IMR-90 (cell line): ENCODE results near the gene ZNF618.

Source experiments
- CEBPB ChIP-seq: IDR thresholded peaks from 2 replicates; pipeline ENCODE4 v1.6.1; 2012; ENCODE audit warnings: low read depth, low read length, improper control_type of control experiment
- CHD1 ChIP-seq: IDR thresholded peaks from 2 replicates; pipeline ENCODE4 v1.6.1; 2012; ENCODE audit warnings: low read depth, low read length, improper control_type of control experiment
- CTCF ChIP-seq: conservative IDR thresholded peaks from 2 replicates; pipeline ENCODE4 v1.5.1; 2012; ENCODE audit warnings: mild to moderate bottlenecking, low read depth, low read length, improper control_type of control experiment
- ELK1 ChIP-seq: fragments of 150-350 bp; IDR thresholded peaks from 2 replicates; pipeline ENCODE4 v1.6.1; 2016; ENCODE audit warnings: low read depth, mild to moderate bottlenecking, low read length, moderate library complexity, borderline replicate concordance
- FOS ChIP-seq: fragments of 150-350 bp; IDR thresholded peaks from 2 replicates; pipeline ENCODE4 v1.6.1; 2016; ENCODE audit warnings: low read depth, low read length
- MAFK ChIP-seq: IDR thresholded peaks from 2 replicates; pipeline ENCODE4 v1.6.1; 2012; ENCODE audit warnings: low read depth, low read length, improper control_type of control experiment
- MXI1 ChIP-seq: IDR thresholded peaks from 2 replicates; pipeline ENCODE4 v1.6.1; 2012; ENCODE audit warnings: low read depth, mild to moderate bottlenecking, low read length, moderate library complexity, borderline replicate concordance
- POLR2A ChIP-seq: IDR thresholded peaks from 2 replicates; pipeline ENCODE4 v1.6.1; 2012; ENCODE audit warnings: mild to moderate bottlenecking, low read depth, low read length
- RAD21 ChIP-seq: IDR thresholded peaks from 2 replicates; pipeline ENCODE4 v1.6.1; 2012; ENCODE audit warnings: low read length, improper control_type of control experiment
- RCOR1 ChIP-seq: IDR thresholded peaks from 2 replicates; pipeline ENCODE4 v1.6.1; 2012; ENCODE audit warnings: mild to moderate bottlenecking, low read length, improper control_type of control experiment; ENCODE audit not compliant: insufficient replicate concordance
- RFX5 ChIP-seq: IDR thresholded peaks from 2 replicates; pipeline ENCODE4 v1.8.0; 2012; ENCODE audit warnings: low read depth, mild to moderate bottlenecking, low read length, moderate library complexity
- SMC3 ChIP-seq: fragments of 150-350 bp; IDR thresholded peaks from 2 replicates; pipeline ENCODE4 v1.6.1; 2016; ENCODE audit warnings: low read depth, mild to moderate bottlenecking, antibody characterized with exemption, low read length, moderate library complexity
- TF ChIP-seq, protein P1 (sequence below): fragments of 150-350 bp; IDR thresholded peaks from 2 replicates; pipeline ENCODE4 v1.6.1; 2017; ENCODE audit warnings: mild to moderate bottlenecking, antibody characterized with exemption, low read length, low read depth

DNA sequence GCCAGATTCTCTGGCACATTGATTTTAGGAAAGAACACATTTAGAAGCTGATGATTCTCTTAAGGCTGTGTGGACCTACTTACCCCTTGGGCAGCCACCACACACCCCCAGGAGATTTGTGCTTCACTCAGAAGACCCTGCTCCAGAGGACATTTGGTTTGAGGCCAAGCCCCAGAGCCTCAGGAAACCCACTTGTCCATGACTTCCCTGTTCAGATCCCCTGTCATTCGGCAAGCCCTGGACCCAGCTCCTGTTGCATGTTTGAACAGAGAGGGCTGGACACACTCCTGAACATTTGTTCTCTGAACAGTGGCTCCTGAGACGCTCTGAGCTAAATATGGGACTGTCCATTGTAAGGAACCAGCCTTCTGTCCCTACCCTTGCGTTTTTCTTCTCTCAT, 119.9 kb downstream of the ZNF618 start:
- TF ChIP-seq CTCF = no peak
- TF ChIP-seq CEBPB = no peak
- no peak for TF ChIP-seq POLR2A
- no peak for TF ChIP-seq SMC3
- TF ChIP-seq FOS = no peak
- TF ChIP-seq ELK1 = no peak
- TF ChIP-seq RAD21 = no peak
- TF ChIP-seq RCOR1 = no peak
- no peak for TF ChIP-seq CHD1
- no peak for TF ChIP-seq MAFK
- TF ChIP-seq RFX5 = no peak
- TF ChIP-seq, protein P1, sequence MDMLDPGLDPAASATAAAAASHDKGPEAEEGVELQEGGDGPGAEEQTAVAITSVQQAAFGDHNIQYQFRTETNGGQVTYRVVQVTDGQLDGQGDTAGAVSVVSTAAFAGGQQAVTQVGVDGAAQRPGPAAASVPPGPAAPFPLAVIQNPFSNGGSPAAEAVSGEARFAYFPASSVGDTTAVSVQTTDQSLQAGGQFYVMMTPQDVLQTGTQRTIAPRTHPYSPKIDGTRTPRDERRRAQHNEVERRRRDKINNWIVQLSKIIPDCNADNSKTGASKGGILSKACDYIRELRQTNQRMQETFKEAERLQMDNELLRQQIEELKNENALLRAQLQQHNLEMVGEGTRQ = no peak
- no peak for TF ChIP-seq MXI1
